Type B pancreatic cell (in vitro differentiated cells): ENCODE data around the gene CDC14B. TPM values are rescaled to one million over a fixed set of nuclear protein-coding genes. Genes with fewer than 3 reads are reported as not detected.
"Not testable (repeated sequence)": the region's sequence is repeated elsewhere in the genome, so short reads cannot be mapped to it uniquely, and the experiment has no call there.

Experiments used
- DNase-seq: peaks from one replicate; pipeline ENCODE4 v3.0.0; 2021; ENCODE audit warnings: mixed read lengths; ENCODE audit not compliant: unreplicated experiment; ENCODE audit errors: extremely low spot score
- H3K27ac Mint-ChIP-seq: 2 replicates; pipeline ENCODE4 v1.8.0; 2021; ENCODE audit warnings: mild to moderate bottlenecking, mixed read lengths
- H3K27me3 Mint-ChIP-seq: 2 replicates; pipeline ENCODE4 v1.8.0; 2021; ENCODE audit warnings: mixed read lengths
- H3K36me3 Mint-ChIP-seq: 2 replicates; pipeline ENCODE4 v1.8.0; 2021; ENCODE audit warnings: mixed read lengths
- H3K4me1 Mint-ChIP-seq: one replicate; pipeline ENCODE4 v1.8.0; 2021; ENCODE audit warnings: mixed read lengths; ENCODE audit not compliant: unreplicated experiment
- H3K4me3 Mint-ChIP-seq: 2 replicates; pipeline ENCODE4 v1.8.0; 2021; ENCODE audit warnings: mild to moderate bottlenecking, mixed read lengths
- H3K9me3 Mint-ChIP-seq: 2 replicates; pipeline ENCODE4 v1.8.0; 2021; ENCODE audit warnings: mixed read lengths
- total RNA-seq: library from RNA; stranded (reverse); gene quantifications from 2 replicates; pipeline ENCODE4 v1.2.1, GENCODE V29; 2021; ENCODE audit warnings: low replicate concordance
- TF ChIP-seq, protein P1 (sequence below): fragments of 200-600 bp; sonication (generic); conservative IDR thresholded peaks from 2 replicates; pipeline ENCODE4 v1.5.0; 2021; ENCODE audit warnings: antibody characterized with exemption, mild to moderate bottlenecking

Gene CDC14B
- total RNA-seq, 1 donor from 2014 or later: 24.8 TPM

DNA sequence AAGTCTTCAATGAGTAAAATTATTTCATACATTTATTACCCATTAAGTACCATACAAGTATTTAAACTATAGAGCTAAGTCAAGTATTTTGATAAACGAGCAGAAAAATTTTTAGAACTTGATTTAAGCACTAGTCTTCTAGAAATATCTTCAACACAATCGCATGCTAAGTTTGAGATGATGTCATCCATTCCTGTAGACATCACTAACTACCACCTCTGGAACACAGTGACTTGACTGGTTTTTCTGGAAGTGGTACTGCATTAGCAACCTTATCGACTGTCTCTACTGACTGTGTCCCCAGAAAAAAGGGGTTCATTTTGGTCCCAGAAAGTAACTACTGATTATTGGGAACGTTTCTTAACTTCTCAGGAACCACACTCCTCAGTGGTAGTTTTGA is 69.0 kb downstream of the CDC14B start:
- Mint-ChIP-seq H3K27ac (no peak overlapping the region), H3K27me3 (no peaks in the 10 kb centered on the region), H3K36me3 (peaks cover 16% of the 10 kb centered on the region), H3K4me3 (no peak overlapping the region), H3K9me3 (no peaks in the 10 kb centered on the region), H3K4me1 (peaks cover 2% of the 10 kb centered on the region)
- TF ChIP-seq, protein P1, sequence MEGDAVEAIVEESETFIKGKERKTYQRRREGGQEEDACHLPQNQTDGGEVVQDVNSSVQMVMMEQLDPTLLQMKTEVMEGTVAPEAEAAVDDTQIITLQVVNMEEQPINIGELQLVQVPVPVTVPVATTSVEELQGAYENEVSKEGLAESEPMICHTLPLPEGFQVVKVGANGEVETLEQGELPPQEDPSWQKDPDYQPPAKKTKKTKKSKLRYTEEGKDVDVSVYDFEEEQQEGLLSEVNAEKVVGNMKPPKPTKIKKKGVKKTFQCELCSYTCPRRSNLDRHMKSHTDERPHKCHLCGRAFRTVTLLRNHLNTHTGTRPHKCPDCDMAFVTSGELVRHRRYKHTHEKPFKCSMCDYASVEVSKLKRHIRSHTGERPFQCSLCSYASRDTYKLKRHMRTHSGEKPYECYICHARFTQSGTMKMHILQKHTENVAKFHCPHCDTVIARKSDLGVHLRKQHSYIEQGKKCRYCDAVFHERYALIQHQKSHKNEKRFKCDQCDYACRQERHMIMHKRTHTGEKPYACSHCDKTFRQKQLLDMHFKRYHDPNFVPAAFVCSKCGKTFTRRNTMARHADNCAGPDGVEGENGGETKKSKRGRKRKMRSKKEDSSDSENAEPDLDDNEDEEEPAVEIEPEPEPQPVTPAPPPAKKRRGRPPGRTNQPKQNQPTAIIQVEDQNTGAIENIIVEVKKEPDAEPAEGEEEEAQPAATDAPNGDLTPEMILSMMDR: no peak
- DNase-seq: no peak

DNA sequence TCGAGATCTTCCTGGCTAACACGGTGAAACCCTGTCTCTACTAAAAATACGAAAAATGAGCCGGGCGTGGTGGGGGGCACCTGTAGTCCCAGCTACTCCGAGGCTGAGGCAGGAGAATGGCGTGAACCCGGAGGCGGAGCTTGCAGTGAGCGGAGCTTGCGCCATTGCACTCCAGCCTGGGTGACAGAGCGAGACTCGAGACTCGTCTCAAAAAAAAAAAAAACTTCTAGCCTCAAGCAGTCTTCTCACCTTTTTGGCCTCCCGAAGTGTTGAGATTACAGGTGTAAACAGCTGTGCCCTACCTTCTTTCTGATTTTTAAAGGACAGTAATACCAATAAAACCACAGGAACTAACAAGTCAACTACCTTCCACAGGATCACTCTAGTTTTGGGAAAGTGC is 76.5 kb downstream of the CDC14B start:
- not testable (repeated sequence) for H3K4me1 Mint-ChIP-seq, H3K27ac Mint-ChIP-seq, H3K4me3 Mint-ChIP-seq, H3K27me3 Mint-ChIP-seq, H3K9me3 Mint-ChIP-seq, DNase-seq
- H3K36me3 Mint-ChIP-seq: peaks cover 16% of the 10 kb centered on the region

DNA sequence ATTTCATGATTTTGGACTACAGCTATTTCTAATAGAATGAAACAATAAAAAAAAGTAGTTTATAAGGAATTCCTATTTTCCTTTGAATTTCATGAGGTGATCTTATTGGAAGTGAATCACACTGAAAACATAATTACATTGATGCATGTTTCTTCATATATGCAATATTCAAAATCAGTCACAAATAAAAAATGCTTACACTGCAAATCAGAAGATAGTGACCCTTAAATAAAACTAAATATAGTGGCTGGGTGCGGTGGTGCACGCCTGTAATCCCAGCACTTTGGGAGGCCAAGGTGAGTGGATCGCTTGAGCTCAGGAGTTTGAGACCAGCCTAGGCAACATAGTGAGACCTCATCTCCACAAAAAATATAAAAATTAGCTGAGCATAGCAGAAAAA is 79.5 kb downstream of the CDC14B start:
- H3K4me3 Mint-ChIP-seq: no peak overlapping the region
- no peaks in the 10 kb centered on the region for H3K27me3 Mint-ChIP-seq
- TF ChIP-seq, protein P1: no peak
- no peak overlapping the region for H3K27ac Mint-ChIP-seq
- H3K36me3 Mint-ChIP-seq: peaks cover 15% of the 10 kb centered on the region
- H3K9me3 Mint-ChIP-seq: no peaks in the 10 kb centered on the region
- no peak for DNase-seq
- H3K4me1 Mint-ChIP-seq: no peaks in the 10 kb centered on the region

DNA sequence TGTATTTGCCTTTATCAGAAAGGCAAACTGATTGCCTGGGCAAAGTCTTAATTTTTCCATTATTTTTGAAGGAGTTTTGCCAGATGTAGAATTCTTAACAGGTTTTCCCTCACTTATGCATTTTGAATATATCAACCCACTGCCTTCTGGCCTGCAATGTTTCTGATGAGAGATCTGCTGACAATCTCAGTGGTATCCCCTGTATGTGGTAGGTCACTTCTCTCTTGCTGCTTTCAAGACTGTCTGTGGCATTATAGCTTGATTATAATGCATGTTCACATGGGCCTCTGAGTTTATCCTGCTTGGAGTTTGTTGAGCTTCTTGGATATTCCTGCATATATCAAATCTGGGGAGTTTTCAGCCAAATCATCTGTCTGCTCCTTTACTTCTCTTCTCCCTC is 87.5 kb downstream of the CDC14B start:
- Mint-ChIP-seq H3K9me3 (no peaks in the 10 kb centered on the region), H3K36me3 (peaks cover 39% of the 10 kb centered on the region), H3K27ac (no peak overlapping the region), H3K4me1 (no peaks in the 10 kb centered on the region), H3K27me3 (no peaks in the 10 kb centered on the region), H3K4me3 (no peak overlapping the region)
- no peak for DNase-seq
- TF ChIP-seq, protein P1: no peak

DNA sequence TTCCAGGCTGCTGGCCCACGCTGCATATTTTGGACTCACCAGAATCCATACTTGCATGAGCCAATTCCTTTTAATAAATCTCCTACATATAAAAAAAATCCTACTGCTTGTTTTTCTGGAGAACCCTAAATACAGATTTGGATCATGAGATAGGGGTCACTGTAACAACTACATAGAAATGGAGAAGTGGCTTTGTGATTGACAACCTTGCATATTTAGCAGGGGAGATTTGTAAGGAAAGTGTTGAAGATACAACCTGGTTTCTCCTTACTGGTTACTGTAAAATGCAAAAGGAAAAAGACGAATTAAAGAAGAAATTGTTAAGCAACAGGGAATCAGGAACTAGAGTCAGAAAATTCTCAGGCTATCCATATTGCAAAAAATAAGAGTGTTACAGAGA is 94.9 kb downstream of the CDC14B start:
- peaks cover 41% of the 10 kb centered on the region for H3K36me3 Mint-ChIP-seq
- DNase-seq: no peak

DNA sequence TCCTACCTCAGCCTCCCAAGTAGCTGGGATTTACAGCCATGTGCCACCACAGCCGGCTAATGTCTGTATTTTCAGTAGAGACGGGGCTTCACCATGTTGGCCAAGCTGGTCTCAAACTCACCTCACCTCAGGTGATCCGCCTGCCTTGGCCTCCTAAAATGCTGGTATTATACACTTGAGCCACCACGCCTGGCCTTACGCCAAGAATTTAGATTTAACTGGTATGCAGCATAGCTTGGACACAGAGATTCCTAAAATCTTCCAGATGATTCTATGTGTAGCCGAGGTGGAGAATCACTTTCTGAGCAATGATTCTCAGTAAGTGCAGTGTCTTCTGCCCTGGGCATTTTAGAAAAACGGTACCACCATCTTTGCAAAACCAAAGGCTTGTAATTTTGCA is 95.6 kb downstream of the CDC14B start:
- peaks cover 41% of the 10 kb centered on the region for H3K36me3 Mint-ChIP-seq
- H3K27me3 Mint-ChIP-seq: no peaks in the 10 kb centered on the region

More for the DNA sequence above, 94.9 kb downstream of the CDC14B start:
- TF ChIP-seq, protein P1: no peak
- H3K9me3 Mint-ChIP-seq: no peaks in the 10 kb centered on the region
- no peak overlapping the region for H3K4me3 Mint-ChIP-seq
- no peaks in the 10 kb centered on the region for H3K4me1 Mint-ChIP-seq
- H3K27me3 Mint-ChIP-seq: no peaks in the 10 kb centered on the region
- no peak overlapping the region for H3K27ac Mint-ChIP-seq

More for the DNA sequence above, 95.6 kb downstream of the CDC14B start:
- H3K4me1 Mint-ChIP-seq: no peaks in the 10 kb centered on the region
- no peak for DNase-seq
- H3K4me3 Mint-ChIP-seq: no peak overlapping the region
- H3K9me3 Mint-ChIP-seq: no peaks in the 10 kb centered on the region
- no peak overlapping the region for H3K27ac Mint-ChIP-seq
- TF ChIP-seq, protein P1: no peak
